Measurements from ENCODE around the gene RASA3.

DNA sequence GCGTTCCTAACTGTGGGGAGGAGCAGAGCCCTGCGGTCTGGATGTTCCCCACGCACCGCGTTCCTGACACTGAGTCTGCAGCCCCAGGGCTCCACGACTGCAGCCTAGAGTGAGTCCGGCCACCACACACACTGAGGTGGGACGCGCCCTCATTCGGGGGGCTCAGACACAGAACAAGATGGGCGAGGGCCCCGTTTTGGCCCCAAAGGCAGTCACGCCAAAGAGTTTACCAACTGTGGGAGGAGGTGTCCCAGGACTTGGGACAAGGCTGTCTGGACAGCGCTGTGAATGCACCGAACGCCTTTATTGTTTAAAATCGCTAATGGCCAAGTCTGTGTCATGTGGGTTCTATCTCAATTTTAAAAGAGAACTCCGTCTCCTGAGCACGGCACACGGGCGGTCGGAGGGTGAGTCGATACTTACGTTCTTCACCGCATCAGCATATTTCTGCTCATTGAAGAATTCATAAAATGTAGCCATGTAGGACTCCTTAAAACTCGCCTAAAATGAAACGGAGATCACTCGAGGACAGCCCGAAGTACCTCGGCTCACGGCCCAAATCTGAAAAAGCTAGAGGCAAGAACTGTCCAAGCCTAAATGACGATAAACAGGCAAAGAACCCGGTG, 123.3 kb downstream of the RASA3 start:
- TF ChIP-seq POLR2AphosphoS5 (IDR thresholded peaks at IDR 0.05), result no peak
- TF ChIP-seq CTCF (IDR thresholded peaks at IDR 0.05), result no peak

Data from esophagus muscularis mucosa (tissue), 3 donors.